22Rv1 (cell line): Measurements from ENCODE around the gene LINC00632.

Source experiments
- ZFX ChIP-seq: fragments of 450-650 bp; IDR thresholded peaks from 2 replicates; pipeline ENCODE4 v1.6.1; 2017; ENCODE audit warnings: antibody characterized with exemption, borderline replicate concordance
- TF ChIP-seq, protein P1 (sequence below): fragments of 450-650 bp; IDR thresholded peaks from 2 replicates; pipeline ENCODE4 v1.5.1; 2017; ENCODE audit warnings: mild to moderate bottlenecking

DNA sequence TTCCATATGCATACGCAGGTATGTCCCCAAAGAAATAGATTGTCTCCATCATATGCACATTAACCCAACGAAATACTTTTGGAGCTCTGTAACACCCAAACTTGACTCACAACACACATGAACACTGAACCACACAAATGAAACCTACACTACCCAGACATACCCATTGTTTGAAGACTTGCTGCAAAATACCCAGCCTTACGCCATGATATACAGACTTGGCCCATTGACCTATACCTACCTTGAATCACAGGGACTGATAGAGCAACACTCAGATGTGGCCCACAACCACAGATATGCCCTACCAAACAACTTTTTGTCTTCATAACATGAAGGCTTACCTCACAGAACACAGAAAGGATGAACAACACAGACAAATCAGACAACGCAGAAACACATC lies 15.9 kb downstream of the LINC00632 start:
- TF ChIP-seq, protein P1, sequence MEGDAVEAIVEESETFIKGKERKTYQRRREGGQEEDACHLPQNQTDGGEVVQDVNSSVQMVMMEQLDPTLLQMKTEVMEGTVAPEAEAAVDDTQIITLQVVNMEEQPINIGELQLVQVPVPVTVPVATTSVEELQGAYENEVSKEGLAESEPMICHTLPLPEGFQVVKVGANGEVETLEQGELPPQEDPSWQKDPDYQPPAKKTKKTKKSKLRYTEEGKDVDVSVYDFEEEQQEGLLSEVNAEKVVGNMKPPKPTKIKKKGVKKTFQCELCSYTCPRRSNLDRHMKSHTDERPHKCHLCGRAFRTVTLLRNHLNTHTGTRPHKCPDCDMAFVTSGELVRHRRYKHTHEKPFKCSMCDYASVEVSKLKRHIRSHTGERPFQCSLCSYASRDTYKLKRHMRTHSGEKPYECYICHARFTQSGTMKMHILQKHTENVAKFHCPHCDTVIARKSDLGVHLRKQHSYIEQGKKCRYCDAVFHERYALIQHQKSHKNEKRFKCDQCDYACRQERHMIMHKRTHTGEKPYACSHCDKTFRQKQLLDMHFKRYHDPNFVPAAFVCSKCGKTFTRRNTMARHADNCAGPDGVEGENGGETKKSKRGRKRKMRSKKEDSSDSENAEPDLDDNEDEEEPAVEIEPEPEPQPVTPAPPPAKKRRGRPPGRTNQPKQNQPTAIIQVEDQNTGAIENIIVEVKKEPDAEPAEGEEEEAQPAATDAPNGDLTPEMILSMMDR: no peak
- TF ChIP-seq ZFX: no peak
